Endothelial cell of umbilical vein (primary cell): ENCODE measurements around the gene PTGES. TPM values are rescaled to one million over a fixed set of nuclear protein-coding genes. Genes with fewer than 3 reads are reported as not detected.

Experiments used
- BruUV-seq: library from RNA; stranded (reverse); fragments of 400-500 nt; replicated peaks from 2 replicates; lab custom pipeline; 2021; lab: Mats Ljungman, UMichigan
- CTCF ChIA-PET: fragments of 300-600, 350-600 bp; sonication (Branson Sonifier 250); formaldehyde crosslinking; loops from one replicate; lab custom pipeline; 2021; ENCODE audit warnings: antibody characterized with exemption, inconsistent platforms; lab: Charles Lee
- POLR2A ChIA-PET: fragments of 300-600, 350-600 bp; sonication (Branson Sonifier 250); formaldehyde crosslinking; loops from one replicate; lab custom pipeline; 2021; ENCODE audit warnings: antibody characterized with exemption, inconsistent platforms; lab: Charles Lee
- DNase-seq: peaks from one replicate; pipeline ENCODE4 v3.0.0-alpha.2; 2011; ENCODE audit warnings: low read depth, low spot score
- FAIRE-seq: peaks from 2 replicates; lab custom pipeline; 2011; peaks lifted over from hg19 to GRCh38; lab: Jason Lieb, UNC
- H2AFZ ChIP-seq: 2 replicates; pipeline ENCODE4 v1.6.0; 2012; ENCODE audit warnings: low read depth, low read length, control low read depth, inconsistent platforms
- H3K27ac ChIP-seq: 2 replicates; pipeline ENCODE4 v1.5.1; 2011; ENCODE audit warnings: low read depth, mild to moderate bottlenecking, control low read depth, low read length, moderate library complexity; ENCODE audit not compliant: insufficient read depth
- H3K27me3 ChIP-seq, 2 experiments: 2 replicates each; pipeline versions ENCODE4 v1.6.0 to v1.6.1; 2011; ENCODE audit warnings: low read length in 2 of 2, mixed read lengths in 1 of 2; ENCODE audit not compliant: control insufficient read depth in 2 of 2, insufficient read depth in 2 of 2
- H3K36me3 ChIP-seq, 2 experiments: 2 replicates in 1 of 2; 3 replicates in 1 of 2; pipeline ENCODE4 v1.5.1; 2011; ENCODE audit warnings: low read length in 2 of 2, mild to moderate bottlenecking in 1 of 2, moderate library complexity in 1 of 2; ENCODE audit not compliant: control insufficient read depth in 2 of 2, insufficient read depth in 2 of 2; ENCODE audit errors: extremely low read depth in 1 of 2
- H3K4me1 ChIP-seq: 3 replicates; pipeline ENCODE4 v1.5.1; 2011; ENCODE audit warnings: mild to moderate bottlenecking, low read length; ENCODE audit not compliant: control insufficient read depth, insufficient read depth; ENCODE audit errors: extremely low read depth
- H3K4me2 ChIP-seq: 2 replicates; pipeline ENCODE4 v1.6.1; 2011; ENCODE audit warnings: low read length, control low read depth, mixed read lengths; ENCODE audit not compliant: insufficient read depth
- H3K4me3 ChIP-seq, 3 experiments: fragments of 200-600 bp in 1 of 3; sonication (generic), shearing (Covaris generic) in 1 of 3; replicated peaks in 1 of 3; 2 replicates each; pipeline ENCODE4 v1.5.1; 2011 to 2016; ENCODE audit warnings: control low read depth in 3 of 3, low read length in 3 of 3, mild to moderate bottlenecking in 2 of 3, inconsistent platforms in 1 of 3, low read depth in 1 of 3, moderate library complexity in 1 of 3; ENCODE audit not compliant: insufficient read depth in 1 of 3
- H3K79me2 ChIP-seq: 2 replicates; pipeline ENCODE4 v1.6.0; 2012; ENCODE audit warnings: low read length, inconsistent platforms; ENCODE audit not compliant: control insufficient read depth, insufficient read depth
- H3K9ac ChIP-seq: replicated peaks from 2 replicates; pipeline ENCODE3; 2011; ENCODE audit warnings: low read length, control low read depth; ENCODE audit not compliant: insufficient read depth; ENCODE audit errors: extremely low read depth
- H3K9me1 ChIP-seq: replicated peaks from 3 replicates; pipeline ENCODE4 v1.6.0; 2011; ENCODE audit warnings: mild to moderate bottlenecking, low read length; ENCODE audit not compliant: control insufficient read depth, insufficient read depth; ENCODE audit errors: extremely low read depth
- H3K9me3 ChIP-seq: replicated peaks from 2 replicates; pipeline ENCODE4 v1.5.1; 2012; ENCODE audit warnings: low read length, inconsistent platforms; ENCODE audit not compliant: control insufficient read depth, insufficient read depth
- H4K20me1 ChIP-seq: replicated peaks from 2 replicates; pipeline ENCODE3; 2011; ENCODE audit warnings: mild to moderate bottlenecking, low read length; ENCODE audit not compliant: control insufficient read depth, insufficient read depth; ENCODE audit errors: extremely low read depth
- GATA2 ChIP-seq: IDR thresholded peaks from 2 replicates; pipeline ENCODE4 v1.7.0; 2011; ENCODE audit warnings: low read depth, mild to moderate bottlenecking, moderate library complexity, mixed read lengths, low read length; ENCODE audit not compliant: insufficient read length, insufficient read depth
- JUN ChIP-seq: IDR thresholded peaks from 2 replicates; pipeline ENCODE4 v1.6.1; 2011; ENCODE audit warnings: borderline replicate concordance, low read depth; ENCODE audit not compliant: insufficient read length, insufficient read depth
- MYC ChIP-seq: IDR thresholded peaks from one replicate; pipeline ENCODE4 v1.6.1; 2011; ENCODE audit warnings: mild to moderate bottlenecking, low read depth, low read length
- POLR2A ChIP-seq: IDR thresholded peaks from 2 replicates; pipeline ENCODE4 v1.6.1; 2012; ENCODE audit warnings: low read depth, mild to moderate bottlenecking, control low read depth, low read length
- POLR2AphosphoS5 ChIP-seq: IDR thresholded peaks from 2 replicates; pipeline ENCODE4 v1.6.1; 2012; ENCODE audit warnings: low read depth, mild to moderate bottlenecking, control low read depth, low read length, moderate library complexity; ENCODE audit not compliant: insufficient read depth
- dilution Hi-C: fragments of 300-500 bp; cut with MboI; formaldehyde crosslinking; loops from one replicate; pipeline ENCODE4 v1.15.0; 2019; ENCODE audit warnings: low sequenced_read_pairs; ENCODE audit not compliant: extremely low pct_ligation_motif_present
- intact Hi-C: fragments of 100-400 bp; cut with micrococcal nuclease; formaldehyde crosslinking; loops from one replicate; pipeline ENCODE4 v1.10.0; 2022
- polyA plus RNA-seq, 4 experiments: library from polyadenylated mRNA; depleted of rRNA in 3 of 4; stranded (reverse) in 3 of 4; unstranded in 1 of 4; fragments of >200 nt; gene quantifications; 2 replicates each; pipeline versions ENCODE4 v1.2.1 to v1.2.3, GENCODE V29; 2011 to 2012; ENCODE audit warnings: missing spikeins in 1 of 4
- total RNA-seq: library from RNA; stranded (reverse); gene quantifications from 2 replicates; pipeline ENCODE4 v1.2.3, GENCODE V29; 2021
- TF ChIP-seq, protein P1 (sequence below), 2 donors: IDR thresholded peaks; 1 replicate in 1 of 2; 2 replicates in 1 of 2; pipeline ENCODE4 v1.5.1; 2011; ENCODE audit warnings: low read length in 2 of 2, mild to moderate bottlenecking in 2 of 2, moderate library complexity in 2 of 2, control low read depth in 1 of 2, inconsistent platforms in 1 of 2, low read depth in 1 of 2; ENCODE audit not compliant: insufficient read depth in 1 of 2; ENCODE audit errors: extremely low read depth in 1 of 2
- TF ChIP-seq, protein P2 (sequence below): IDR thresholded peaks from 2 replicates; pipeline ENCODE4 v1.6.1; 2011; ENCODE audit not compliant: insufficient read depth, insufficient read length

PTGES gene
- total and polyA plus RNA-seq, 2 donors (not counting 3 experiments of a cell fraction or from before 2014, with no cell fraction given): not detected

DNA sequence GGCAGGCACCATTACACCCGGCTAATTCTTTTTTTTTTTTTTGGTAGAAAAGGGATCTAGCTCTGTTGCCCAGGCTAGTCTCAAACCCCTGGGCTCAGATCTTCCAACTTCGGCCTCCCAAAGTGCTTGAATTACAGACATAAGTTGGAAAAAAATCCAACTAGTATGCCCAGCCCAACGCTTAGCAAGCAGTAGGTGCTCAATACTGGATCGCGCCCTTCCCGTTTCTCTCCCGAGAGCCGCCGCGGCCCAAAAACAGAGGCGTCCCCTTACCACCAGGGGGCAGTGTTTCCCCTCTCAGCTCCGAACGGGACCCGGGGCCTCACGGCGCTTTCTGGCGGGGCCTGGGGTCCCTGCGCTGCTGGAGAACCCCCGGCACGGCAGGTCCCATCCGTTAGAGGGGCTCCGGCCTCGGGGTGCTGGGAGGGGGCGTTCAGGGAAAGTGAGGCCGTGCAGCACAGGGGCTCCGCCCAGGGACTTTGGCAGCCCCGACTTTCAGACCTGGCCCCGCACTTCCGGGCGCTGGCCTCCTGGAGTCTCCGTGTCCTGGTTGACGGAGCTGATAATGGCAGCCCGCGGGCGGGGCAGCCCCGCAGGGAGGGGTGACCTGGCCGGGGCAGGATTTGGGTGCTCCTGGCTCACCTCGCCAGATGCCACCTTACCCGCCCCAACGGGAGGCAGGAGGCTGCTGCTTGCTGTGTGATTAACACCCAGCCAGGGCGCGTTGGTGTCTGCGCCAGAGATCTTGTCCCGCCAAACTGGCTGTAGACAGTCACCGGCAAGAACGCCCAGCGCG is 15.2 kb downstream of the PTGES start:
- ChIA-PET POLR2A (interaction anchor here (0.6 kb wide), 1 partner anchor 68 kb away, joined by 3 read pairs; no protein-coding TSS in a partner anchor), CTCF (interaction anchor here (0.8 to 5.8 kb wide), 29 partner anchors 8 to 606 kb away, joined by 3 to 127 read pairs (median 5); partner anchors contain the start of gene PTGES)
- intact Hi-C loops: loop anchor here (1.0 kb wide), 3 partner anchors 46 to 95 kb away; partner anchors contain the start of gene ASB6
- Histone ChIP-seq H3K9me3 (no peaks in the 10 kb centered on the region), H3K9me1 (no peaks in the 10 kb centered on the region), H3K4me2 (peak overlapping the region; percentile 79), H4K20me1 (no peaks in the 10 kb centered on the region), H3K79me2 (no peaks in the 10 kb centered on the region), H3K9ac (peak overlapping the region; percentile 56), H3K4me3 (peak overlapping the region; percentile 27 to 45 (median 44)), H3K36me3 (no peaks in the 10 kb centered on the region), H3K27ac (no peak overlapping the region), H3K27me3 (no peaks in the 10 kb centered on the region), H3K4me1 (peaks cover 5% of the 10 kb centered on the region), H2AFZ (peak overlapping the region; percentile 98)
- TF ChIP-seq JUN (no peak), MYC (no peak)
- TF ChIP-seq, protein P1, sequence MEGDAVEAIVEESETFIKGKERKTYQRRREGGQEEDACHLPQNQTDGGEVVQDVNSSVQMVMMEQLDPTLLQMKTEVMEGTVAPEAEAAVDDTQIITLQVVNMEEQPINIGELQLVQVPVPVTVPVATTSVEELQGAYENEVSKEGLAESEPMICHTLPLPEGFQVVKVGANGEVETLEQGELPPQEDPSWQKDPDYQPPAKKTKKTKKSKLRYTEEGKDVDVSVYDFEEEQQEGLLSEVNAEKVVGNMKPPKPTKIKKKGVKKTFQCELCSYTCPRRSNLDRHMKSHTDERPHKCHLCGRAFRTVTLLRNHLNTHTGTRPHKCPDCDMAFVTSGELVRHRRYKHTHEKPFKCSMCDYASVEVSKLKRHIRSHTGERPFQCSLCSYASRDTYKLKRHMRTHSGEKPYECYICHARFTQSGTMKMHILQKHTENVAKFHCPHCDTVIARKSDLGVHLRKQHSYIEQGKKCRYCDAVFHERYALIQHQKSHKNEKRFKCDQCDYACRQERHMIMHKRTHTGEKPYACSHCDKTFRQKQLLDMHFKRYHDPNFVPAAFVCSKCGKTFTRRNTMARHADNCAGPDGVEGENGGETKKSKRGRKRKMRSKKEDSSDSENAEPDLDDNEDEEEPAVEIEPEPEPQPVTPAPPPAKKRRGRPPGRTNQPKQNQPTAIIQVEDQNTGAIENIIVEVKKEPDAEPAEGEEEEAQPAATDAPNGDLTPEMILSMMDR (IDR thresholded peaks at IDR 0.05; ENCODE audit: extremely low read depth in 1 of 2, insufficient read depth in 1 of 2, low read depth in 1 of 2, low read length in 2 of 2): peak; percentile 91
- peak; percentile 90 for FAIRE-seq
- dilution Hi-C loops: no loop called here
- no TSS peak for BruUV-seq
- peak; percentile 59 for DNase-seq

- intact Hi-C loops: no loop called here
- no TSS peak for BruUV-seq
- CTCF ChIA-PET: interaction anchor here (2.1 to 5.8 kb wide), 5 partner anchors 9 to 93 kb away, joined by 10 to 127 read pairs (median 43); no protein-coding TSS in a partner anchor
Measured at GRCh38 chr9:129736334-129736733, 16.5 kb downstream of the PTGES start.

More at GRCh38 chr9:129736334-129736733, 16.5 kb downstream of the PTGES start:
- no peaks in the 10 kb centered on the region for H3K36me3 ChIP-seq
- no peak for DNase-seq
- H3K27ac ChIP-seq: no peak overlapping the region
- H3K4me3 ChIP-seq: no peak overlapping the region
- no peaks in the 10 kb centered on the region for H3K9me3 ChIP-seq
- H3K27me3 ChIP-seq: no peaks in the 10 kb centered on the region
- H3K4me1 ChIP-seq: peaks cover 5% of the 10 kb centered on the region
- FAIRE-seq: no peak
- H2AFZ ChIP-seq: no peak overlapping the region
- H3K4me2 ChIP-seq: no peak overlapping the region
- no peak for TF ChIP-seq POLR2AphosphoS5
- no peak for TF ChIP-seq JUN
- no peak for TF ChIP-seq POLR2A
- TF ChIP-seq, protein P1 (IDR thresholded peaks at IDR 0.05; ENCODE audit: extremely low read depth in 1 of 2, insufficient read depth in 1 of 2, low read depth in 1 of 2, low read length in 2 of 2): no peak
- TF ChIP-seq, protein P2, sequence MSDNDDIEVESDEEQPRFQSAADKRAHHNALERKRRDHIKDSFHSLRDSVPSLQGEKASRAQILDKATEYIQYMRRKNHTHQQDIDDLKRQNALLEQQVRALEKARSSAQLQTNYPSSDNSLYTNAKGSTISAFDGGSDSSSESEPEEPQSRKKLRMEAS: no peak
- no peak for TF ChIP-seq GATA2
- no peak for TF ChIP-seq MYC
- H3K9ac ChIP-seq: no peak overlapping the region
- dilution Hi-C loops: no loop called here
- H4K20me1 ChIP-seq: no peaks in the 10 kb centered on the region
- H3K9me1 ChIP-seq: no peaks in the 10 kb centered on the region
- H3K79me2 ChIP-seq: no peaks in the 10 kb centered on the region
- POLR2A ChIA-PET: no interaction called here
